ENCODE results near the gene FERMT1. TPM values are rescaled to one million over a fixed set of nuclear protein-coding genes. Genes with fewer than 3 reads are reported as not detected.

Gene FERMT1
- total and polyA plus RNA-seq, 2 donors (not counting 1 experiment from before 2014, with no cell fraction given): not detected

DNA sequence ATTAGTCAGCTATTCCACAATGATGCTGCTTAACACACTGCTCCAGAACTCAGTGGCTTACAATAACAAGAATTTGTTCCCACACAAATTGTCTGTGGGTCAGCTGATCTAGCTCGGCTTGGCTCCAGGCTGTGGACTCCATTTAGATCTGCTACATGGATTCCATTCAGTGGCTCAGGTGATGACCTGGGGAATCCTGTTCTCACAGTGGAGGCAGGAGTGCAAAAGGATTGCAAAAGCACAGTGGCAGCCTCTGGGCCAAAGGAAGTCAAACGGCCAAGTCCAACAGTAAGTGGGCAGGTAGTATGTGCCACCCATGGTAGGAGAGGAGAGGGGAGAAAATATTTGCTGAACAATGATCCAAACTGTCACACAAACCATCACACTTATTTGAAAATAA lies 53.2 kb downstream of the FERMT1 start:
- ChIA-PET CTCF (interaction anchor here (1.0 to 1.4 kb wide), 2 partner anchors 12 to 541 kb away, joined by 3 to 6 read pairs; no protein-coding TSS in a partner anchor), POLR2A (no interaction called here)
- TF ChIP-seq EZH2 (IDR thresholded peaks at IDR 0.05; ENCODE audit: borderline replicate concordance, insufficient read depth, low read depth, low read length, poor library complexity, severe bottlenecking): no peak
- TF ChIP-seq, protein P1, sequence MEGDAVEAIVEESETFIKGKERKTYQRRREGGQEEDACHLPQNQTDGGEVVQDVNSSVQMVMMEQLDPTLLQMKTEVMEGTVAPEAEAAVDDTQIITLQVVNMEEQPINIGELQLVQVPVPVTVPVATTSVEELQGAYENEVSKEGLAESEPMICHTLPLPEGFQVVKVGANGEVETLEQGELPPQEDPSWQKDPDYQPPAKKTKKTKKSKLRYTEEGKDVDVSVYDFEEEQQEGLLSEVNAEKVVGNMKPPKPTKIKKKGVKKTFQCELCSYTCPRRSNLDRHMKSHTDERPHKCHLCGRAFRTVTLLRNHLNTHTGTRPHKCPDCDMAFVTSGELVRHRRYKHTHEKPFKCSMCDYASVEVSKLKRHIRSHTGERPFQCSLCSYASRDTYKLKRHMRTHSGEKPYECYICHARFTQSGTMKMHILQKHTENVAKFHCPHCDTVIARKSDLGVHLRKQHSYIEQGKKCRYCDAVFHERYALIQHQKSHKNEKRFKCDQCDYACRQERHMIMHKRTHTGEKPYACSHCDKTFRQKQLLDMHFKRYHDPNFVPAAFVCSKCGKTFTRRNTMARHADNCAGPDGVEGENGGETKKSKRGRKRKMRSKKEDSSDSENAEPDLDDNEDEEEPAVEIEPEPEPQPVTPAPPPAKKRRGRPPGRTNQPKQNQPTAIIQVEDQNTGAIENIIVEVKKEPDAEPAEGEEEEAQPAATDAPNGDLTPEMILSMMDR (IDR thresholded peaks at IDR 0.05): no peak
- Mint-ChIP-seq H3K4me3 (no peak overlapping the region), H3K27me3 (peaks cover 2% of the 10 kb centered on the region), H3K27ac (no peak overlapping the region), H3K9me3 (ENCODE audit: insufficient read depth) (no peaks in the 10 kb centered on the region), H3K4me1 (no peaks in the 10 kb centered on the region)
- no peaks in the 10 kb centered on the region for H3K4me1 ChIP-seq (ENCODE audit: control insufficient read depth in 2 of 2, insufficient read depth in 2 of 2, low read length in 2 of 2)
- no peak overlapping the region for H2AFZ ChIP-seq (ENCODE audit: insufficient read depth, low read depth, low read length, poor library complexity, severe bottlenecking)
- no peaks in the 10 kb centered on the region for H3K9me3 ChIP-seq (ENCODE audit: control extremely low read depth in 1 of 3, control insufficient read depth in 2 of 3, insufficient read depth in 1 of 3, low read length in 2 of 3)
- no peak overlapping the region for H3K4me3 ChIP-seq (ENCODE audit: control extremely low read depth in 1 of 5, extremely low read depth in 1 of 5, insufficient read depth in 1 of 5, low read depth in 2 of 5, low read length in 4 of 5)
- H4K20me1 ChIP-seq (ENCODE audit: control insufficient read depth, insufficient read depth, low read length, poor library complexity, severe bottlenecking): no peaks in the 10 kb centered on the region
- DNase-seq: no peak
- no peak overlapping the region for H3K9ac ChIP-seq (ENCODE audit: low read length)
- ATAC-seq (ENCODE audit: low read depth): no peak
- H3K4me2 ChIP-seq (replicated peaks; ENCODE audit: low read depth, low read length, poor library complexity, severe bottlenecking): no peak overlapping the region
- H3K27me3 ChIP-seq (replicated peaks in 1 of 4; ENCODE audit: control extremely low read depth in 1 of 4, control insufficient read depth in 3 of 4, insufficient read depth in 4 of 4, low read length in 3 of 4): no peaks in the 10 kb centered on the region
- WGBS (ENCODE audit: insufficient coverage): 78% methylated on average over 2 of the region's 2 CpGs
- H3K36me3 ChIP-seq (replicated peaks in 1 of 2; ENCODE audit: control extremely low read depth in 1 of 2, control insufficient read depth in 1 of 2, extremely low read depth in 1 of 2, insufficient read depth in 2 of 2, low read length in 1 of 2): no peaks in the 10 kb centered on the region
- no peaks in the 10 kb centered on the region for H3K79me2 ChIP-seq (ENCODE audit: control insufficient read depth, insufficient read depth, low read length)
- H3K27ac ChIP-seq (ENCODE audit: low read length in 2 of 2): no peak overlapping the region
- intact Hi-C loops (cut with micrococcal nuclease): no loop called here

DNA sequence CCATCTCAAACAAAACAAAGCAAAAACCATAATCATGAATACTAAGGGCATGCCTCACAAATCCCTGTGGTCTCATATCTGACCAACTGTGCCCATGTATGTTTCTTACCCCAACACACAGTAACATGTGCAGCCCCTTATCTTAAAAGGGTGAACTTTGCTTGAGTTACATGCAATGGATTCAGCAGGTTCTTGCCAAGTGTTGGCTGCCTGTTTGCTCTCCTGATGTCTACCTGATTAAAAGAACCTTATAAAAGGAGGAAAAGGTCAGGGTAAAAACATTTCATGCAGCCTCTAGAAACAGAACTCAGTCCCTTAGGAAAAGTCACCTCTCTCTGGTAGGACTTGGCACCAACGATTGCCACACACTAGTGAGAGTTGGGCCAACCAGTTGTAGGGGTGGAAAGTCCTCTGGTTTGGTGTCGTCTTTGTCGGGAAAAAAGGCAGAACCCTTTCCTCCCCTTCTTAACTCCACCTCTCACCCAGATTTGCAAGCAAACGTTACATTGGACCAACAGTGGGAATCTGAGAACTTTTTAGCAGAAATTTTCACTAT lies 55.0 kb downstream of the FERMT1 start:
- CTCF ChIA-PET: interaction anchor here (1.1 kb wide), 1 partner anchor 538 kb away, joined by 3 read pairs; no protein-coding TSS in a partner anchor
- Histone ChIP-seq H3K4me1 (ENCODE audit: control insufficient read depth in 2 of 2, insufficient read depth in 2 of 2, low read length in 2 of 2) (no peaks in the 10 kb centered on the region), H3K79me2 (ENCODE audit: control insufficient read depth, insufficient read depth, low read length) (no peaks in the 10 kb centered on the region), H3K9ac (ENCODE audit: low read length) (no peak overlapping the region), H3K27me3 (replicated peaks in 1 of 4; ENCODE audit: control extremely low read depth in 1 of 4, control insufficient read depth in 3 of 4, insufficient read depth in 4 of 4, low read length in 3 of 4) (no peaks in the 10 kb centered on the region), H3K36me3 (replicated peaks in 1 of 2; ENCODE audit: control extremely low read depth in 1 of 2, control insufficient read depth in 1 of 2, extremely low read depth in 1 of 2, insufficient read depth in 2 of 2, low read length in 1 of 2) (no peaks in the 10 kb centered on the region), H3K4me2 (replicated peaks; ENCODE audit: low read depth, low read length, poor library complexity, severe bottlenecking) (no peak overlapping the region), H4K20me1 (ENCODE audit: control insufficient read depth, insufficient read depth, low read length, poor library complexity, severe bottlenecking) (no peaks in the 10 kb centered on the region), H2AFZ (ENCODE audit: insufficient read depth, low read depth, low read length, poor library complexity, severe bottlenecking) (no peak overlapping the region), H3K9me3 (ENCODE audit: control extremely low read depth in 1 of 3, control insufficient read depth in 2 of 3, insufficient read depth in 1 of 3, low read length in 2 of 3) (no peaks in the 10 kb centered on the region), H3K4me3 (ENCODE audit: control extremely low read depth in 1 of 5, extremely low read depth in 1 of 5, insufficient read depth in 1 of 5, low read depth in 2 of 5, low read length in 4 of 5) (no peak overlapping the region), H3K27ac (ENCODE audit: low read length in 2 of 2) (no peak overlapping the region)
- intact Hi-C loops (cut with micrococcal nuclease): no loop called here
- POLR2A ChIA-PET: no interaction called here
- no peaks in the 10 kb centered on the region for H3K9me3 Mint-ChIP-seq (ENCODE audit: insufficient read depth)
- DNase-seq (no peak), ATAC-seq (ENCODE audit: low read depth) (no peak)
- no peaks in the 10 kb centered on the region for H3K4me1 Mint-ChIP-seq
- no peak overlapping the region for H3K4me3 Mint-ChIP-seq
- WGBS (ENCODE audit: insufficient coverage): 90% methylated on average over 2 of the region's 4 CpGs
- H3K27ac Mint-ChIP-seq: no peak overlapping the region
- peaks cover 12% of the 10 kb centered on the region for H3K27me3 Mint-ChIP-seq
- no peak for TF ChIP-seq EZH2 (IDR thresholded peaks at IDR 0.05; ENCODE audit: borderline replicate concordance, insufficient read depth, low read depth, low read length, poor library complexity, severe bottlenecking)
- TF ChIP-seq, protein P1 (IDR thresholded peaks at IDR 0.05): no peak

Measured in B cell (primary cell).